CD4-positive, alpha-beta T cell (primary cell): ENCODE results near the gene TSC22D1. TPM values are rescaled to one million over a fixed set of nuclear protein-coding genes. Genes with fewer than 3 reads are reported as not detected.
A peak's percentile ranks its signal among the peaks of the same experiment; 100 is the strongest.

Experiments
- ATAC-seq: fragments of 200-7000 bp; cut with Tn5 transposase; one replicate; pipeline ENCODE4 v1.10.0; 2022; ENCODE audit warnings: mild to moderate bottlenecking; ENCODE audit not compliant: poor library complexity
- CTCF ChIA-PET: fragments of 350-600 bp; sonication (Branson Sonifier 250); formaldehyde crosslinking; loops from one replicate; lab custom pipeline; 2021; ENCODE audit warnings: antibody characterized with exemption, inconsistent platforms; lab: Charles Lee
- POLR2A ChIA-PET: fragments of 350-600 bp; sonication (Branson Sonifier 250); formaldehyde crosslinking; loops from one replicate; lab custom pipeline; 2021; ENCODE audit warnings: antibody characterized with exemption, inconsistent platforms; lab: Charles Lee
- DNase-seq, 14 experiments: peaks; one replicate each; pipeline ENCODE4 v3.0.0-alpha.2; 2013 to 2020; ENCODE audit warnings: mixed read lengths in 2 of 14
- H3K27ac ChIP-seq, 2 donors: one replicate each; pipeline versions ENCODE4 v1.5.1 to v1.7.0; 2013; ENCODE audit warnings: low read length in 2 of 2, low read depth in 1 of 2, mild to moderate bottlenecking in 1 of 2
- H3K27me3 ChIP-seq, 2 experiments: 1 replicate in 1 of 2; 2 replicates in 1 of 2; pipeline versions ENCODE4 v1.6.1 to v1.7.0; 2013; ENCODE audit warnings: low read length in 2 of 2, control low read depth in 1 of 2, mild to moderate bottlenecking in 1 of 2, moderate library complexity in 1 of 2; ENCODE audit not compliant: insufficient read depth in 2 of 2, control insufficient read depth in 1 of 2
- H3K36me3 ChIP-seq: one replicate; pipeline ENCODE4 v1.6.1; 2013; ENCODE audit warnings: low read length, control low read depth; ENCODE audit not compliant: insufficient read depth
- H3K4me1 ChIP-seq: one replicate; pipeline ENCODE4 v1.6.1; 2013; ENCODE audit warnings: low read length, control low read depth; ENCODE audit not compliant: insufficient read depth
- H3K4me3 ChIP-seq: one replicate; pipeline ENCODE4 v1.5.1; 2013; ENCODE audit warnings: mild to moderate bottlenecking, low read length, moderate library complexity
- H3K9me3 ChIP-seq, 2 experiments: 1 replicate in 1 of 2; 2 replicates in 1 of 2; pipeline versions ENCODE4 v1.6.1 to v1.7.0; 2013; ENCODE audit warnings: low read length in 2 of 2, mild to moderate bottlenecking in 2 of 2, control low read depth in 1 of 2, moderate library complexity in 1 of 2; ENCODE audit not compliant: control insufficient read depth in 1 of 2, insufficient read depth in 1 of 2
- H3K27ac Mint-ChIP-seq: one replicate; pipeline ENCODE4 v1.8.0; 2020; ENCODE audit warnings: mixed read lengths
- H3K27me3 Mint-ChIP-seq: one replicate; pipeline ENCODE4 v1.8.0; 2021; ENCODE audit warnings: mixed read lengths
- H3K36me3 Mint-ChIP-seq: one replicate; pipeline ENCODE4 v1.8.0; 2021; ENCODE audit warnings: low read depth, mixed read lengths
- H3K4me1 Mint-ChIP-seq: one replicate; pipeline ENCODE4 v1.8.0; 2021; ENCODE audit warnings: low read depth, mixed read lengths
- H3K4me3 Mint-ChIP-seq: one replicate; pipeline ENCODE4 v1.8.0; 2020; ENCODE audit warnings: mild to moderate bottlenecking, mixed read lengths
- H3K9me3 Mint-ChIP-seq: one replicate; pipeline ENCODE4 v1.8.0; 2020; ENCODE audit warnings: mixed read lengths
- CTCF ChIP-seq: fragments of 200-600 bp; IDR thresholded peaks from one replicate; pipeline ENCODE4 v1.8.0; 2022; ENCODE audit warnings: antibody characterized with exemption, mild to moderate bottlenecking
- intact Hi-C, 2 experiments: fragments of 100-400 bp; cut with DNase I in 1 of 2; cut with micrococcal nuclease in 1 of 2; formaldehyde crosslinking; loops; one replicate each; pipeline versions ENCODE4 v1.15.1 to v1.9.0; 2023 to 2025; cut with DNase I, micrococcal nuclease
- total RNA-seq, 174 experiments: library from RNA in 2 of 174; stranded (reverse) in 2 of 174; gene quantifications; one replicate each; pipeline ENCODE4 v1.2.3 and lab custom pipeline; 2021 to 2026

Gene TSC22D1
- total RNA-seq, 2 experiments from 2014 or later = 24.0 to 26.5 TPM

GRCh38 chr13:44393391-44393790 lies 182.7 kb downstream of the TSC22D1 start:
- no peaks in the 10 kb centered on the region for H3K36me3 ChIP-seq
- H3K27me3 Mint-ChIP-seq = peaks cover 5% of the 10 kb centered on the region
- POLR2A ChIA-PET = no interaction called here
- no peaks in the 10 kb centered on the region for H3K4me1 Mint-ChIP-seq
- CTCF ChIA-PET = no interaction called here
- no peaks in the 10 kb centered on the region for H3K4me1 ChIP-seq
- no peaks in the 10 kb centered on the region for H3K9me3 Mint-ChIP-seq
- intact Hi-C loops = no loop called here
- no peaks in the 10 kb centered on the region for H3K9me3 ChIP-seq
- H3K27ac Mint-ChIP-seq = no peak overlapping the region
- no peaks in the 10 kb centered on the region for H3K36me3 Mint-ChIP-seq
- ATAC-seq (no peak), DNase-seq (no peak)
- H3K27ac ChIP-seq = no peak overlapping the region
- no peak overlapping the region for H3K4me3 ChIP-seq
- no peaks in the 10 kb centered on the region for H3K27me3 ChIP-seq
- no peak for TF ChIP-seq CTCF
- H3K4me3 Mint-ChIP-seq = no peak overlapping the region

GRCh38 chr13:44389876-44390275 lies 186.3 kb downstream of the TSC22D1 start:
- DNase-seq = no peak

GRCh38 chr13:44389060-44389666 lies 187.0 kb downstream of the TSC22D1 start:
- Mint-ChIP-seq H3K4me3 (no peak overlapping the region), H3K27me3 (no peaks in the 10 kb centered on the region), H3K36me3 (no peaks in the 10 kb centered on the region), H3K4me1 (no peaks in the 10 kb centered on the region), H3K27ac (no peak overlapping the region), H3K9me3 (no peaks in the 10 kb centered on the region)
- no peaks in the 10 kb centered on the region for H3K9me3 ChIP-seq
- ChIA-PET POLR2A (no interaction called here), CTCF (no interaction called here)
- no peaks in the 10 kb centered on the region for H3K4me1 ChIP-seq
- H3K27me3 ChIP-seq = no peaks in the 10 kb centered on the region
- intact Hi-C loops = no loop called here
- no peak for TF ChIP-seq CTCF
- DNase-seq (peak in 1 of 14 experiments; percentile 18), ATAC-seq (no peak)
- H3K4me3 ChIP-seq = no peak overlapping the region
- no peaks in the 10 kb centered on the region for H3K36me3 ChIP-seq
- no peak overlapping the region for H3K27ac ChIP-seq

More at GRCh38 chr13:44389876-44390275, 186.3 kb downstream of the TSC22D1 start:
- no peak for ATAC-seq
- Histone ChIP-seq H3K27me3 (no peaks in the 10 kb centered on the region), H3K4me1 (no peaks in the 10 kb centered on the region), H3K9me3 (no peaks in the 10 kb centered on the region), H3K27ac (no peak overlapping the region), H3K4me3 (no peak overlapping the region), H3K36me3 (no peaks in the 10 kb centered on the region)
- H3K36me3 Mint-ChIP-seq = no peaks in the 10 kb centered on the region
- no peaks in the 10 kb centered on the region for H3K4me1 Mint-ChIP-seq
- ChIA-PET CTCF (no interaction called here), POLR2A (no interaction called here)
- no peak overlapping the region for H3K27ac Mint-ChIP-seq
- TF ChIP-seq CTCF = no peak
- H3K27me3 Mint-ChIP-seq = no peaks in the 10 kb centered on the region
- intact Hi-C loops = no loop called here
- H3K4me3 Mint-ChIP-seq = no peak overlapping the region
- H3K9me3 Mint-ChIP-seq = no peaks in the 10 kb centered on the region
